ENCODE results near the gene SLTM. TPM values are rescaled to one million over a fixed set of nuclear protein-coding genes. Genes with fewer than 3 reads are reported as not detected.
"Not testable (repeated sequence)": the region's sequence is repeated elsewhere in the genome, so short reads cannot be mapped to it uniquely, and the experiment has no call there.

The SLTM gene
- total RNA-seq, 1 donor from 2014 or later = 45.0 TPM

GRCh38 chr15:58886921-58887320, 46.6 kb downstream of the SLTM start:
- intact Hi-C loops (cut with DNase I) = no loop called here
- ATAC-seq (ENCODE audit: poor library complexity) = no peak
- no peak for DNase-seq

DNA sequence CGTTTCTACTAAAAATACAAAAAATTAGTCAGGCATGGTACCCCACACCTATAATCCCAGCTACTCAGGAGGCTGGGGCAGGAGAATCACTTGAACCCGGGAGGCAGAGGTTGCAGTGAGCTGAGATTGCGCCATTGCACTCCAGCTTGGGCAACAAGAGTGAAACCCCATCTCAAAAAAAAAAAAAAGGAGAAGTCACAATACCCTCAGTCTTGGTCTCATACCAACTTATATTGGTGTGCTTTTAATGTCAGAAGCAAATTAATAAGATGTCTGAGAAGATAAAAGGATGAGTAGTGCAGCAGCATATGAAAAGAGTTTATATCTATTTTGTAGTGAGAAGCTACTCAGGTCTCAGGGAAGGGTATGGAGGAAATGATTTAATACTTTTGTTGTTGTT, 49.6 kb downstream of the SLTM start:
- intact Hi-C loops (cut with DNase I); DNase-seq; ATAC-seq (ENCODE audit: poor library complexity): not testable (repeated sequence)

DNA sequence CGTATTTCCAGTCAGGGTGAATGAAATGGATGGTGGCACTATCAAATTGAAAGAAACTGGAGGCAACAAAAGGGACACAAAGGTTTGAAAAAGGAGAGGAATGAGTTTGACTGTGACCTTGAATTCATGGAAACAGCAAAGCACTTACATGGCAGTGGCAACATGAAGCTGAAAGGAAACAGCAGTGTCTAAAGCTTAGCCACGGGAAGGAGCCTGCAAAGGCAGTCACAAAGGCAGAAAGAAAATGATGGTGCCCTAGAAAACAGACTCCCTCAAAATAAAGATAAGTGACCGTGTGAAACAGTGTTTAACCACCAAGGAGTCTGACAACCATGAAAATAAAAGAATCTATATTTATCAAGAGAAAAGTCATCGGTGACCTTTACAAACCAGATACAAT, 51.2 kb downstream of the SLTM start:
- ATAC-seq (ENCODE audit: poor library complexity) (no peak), DNase-seq (no peak)
- intact Hi-C loops (cut with DNase I) = no loop called here

DNA sequence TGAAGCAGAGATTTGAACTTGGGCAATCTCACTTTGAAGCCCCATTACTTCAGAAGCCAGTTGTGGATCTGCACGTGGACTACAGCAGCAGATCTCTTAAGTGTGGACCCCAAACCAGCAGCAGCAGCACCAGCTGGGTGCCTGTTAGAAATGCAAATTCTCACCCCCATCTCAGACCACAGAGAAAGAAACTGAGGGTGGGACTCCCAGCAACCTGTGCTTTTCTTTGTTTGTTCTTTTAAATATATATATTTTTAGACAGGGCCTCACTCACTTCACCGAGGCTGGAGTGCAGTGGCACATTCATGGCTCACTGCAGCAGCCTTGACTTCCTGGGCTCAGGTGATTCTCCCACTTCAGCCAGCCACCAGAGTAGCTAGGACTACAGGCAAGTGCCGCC, 53.2 kb downstream of the SLTM start:
- no peak for DNase-seq
- ATAC-seq (ENCODE audit: poor library complexity) = no peak
- intact Hi-C loops (cut with DNase I) = no loop called here

- intact Hi-C loops (cut with DNase I) = no loop called here
- DNase-seq (no peak), ATAC-seq (ENCODE audit: poor library complexity) (no peak)
These were observed 55.3 kb downstream of the SLTM start for GRCh38 chr15:58877999-58878825.

GRCh38 chr15:58876306-58877106, 57.0 kb downstream of the SLTM start:
- intact Hi-C loops (cut with DNase I) = no loop called here
- ATAC-seq (ENCODE audit: poor library complexity) (no peak), DNase-seq (no peak)

DNA sequence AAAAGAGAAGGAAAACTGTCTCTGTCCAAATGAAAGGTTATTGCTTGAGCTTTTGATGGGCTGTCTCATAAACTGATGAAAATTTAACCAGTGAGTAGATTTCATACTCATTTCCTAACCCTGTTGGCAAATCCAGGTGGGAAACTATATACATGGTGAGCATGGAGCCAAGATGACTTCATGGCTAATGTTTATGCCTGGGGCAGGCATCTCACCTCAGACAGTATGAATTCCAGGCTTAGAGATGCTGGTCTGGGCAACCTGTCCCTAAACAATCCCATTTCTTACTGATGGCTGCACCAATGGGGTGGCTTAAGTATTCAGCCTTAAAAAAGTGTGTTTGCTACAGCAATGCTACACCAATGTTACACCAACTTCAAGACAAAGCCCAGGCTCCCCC, 58.1 kb downstream of the SLTM start:
- DNase-seq (no peak), ATAC-seq (ENCODE audit: poor library complexity) (no peak)
- intact Hi-C loops (cut with DNase I) = no loop called here

DNA sequence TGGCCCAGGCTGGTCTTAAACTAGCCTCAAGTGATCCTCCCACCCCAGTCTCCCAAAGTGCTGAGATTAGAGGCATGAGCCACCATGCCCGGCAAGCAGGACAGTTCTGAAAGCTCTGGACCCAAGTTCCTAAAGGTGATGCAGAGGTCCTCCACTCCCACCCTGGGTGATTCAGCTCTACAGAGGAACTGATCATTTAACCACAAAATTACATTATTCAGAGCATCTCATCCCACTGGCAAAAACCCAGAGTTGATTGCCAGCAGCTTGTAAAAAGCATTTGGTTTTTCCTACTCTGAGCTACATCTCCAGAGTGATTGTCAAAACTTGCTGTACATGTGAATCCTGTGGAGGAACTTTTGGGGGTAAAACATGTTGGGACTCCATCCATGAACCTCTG, 60.2 kb downstream of the SLTM start:
- ATAC-seq (ENCODE audit: poor library complexity) (no peak), DNase-seq (no peak)
- intact Hi-C loops (cut with DNase I) = no loop called here

GRCh38 chr15:58870451-58870850, 63.0 kb downstream of the SLTM start:
- DNase-seq = no peak
- no peak for ATAC-seq (ENCODE audit: poor library complexity)
- intact Hi-C loops (cut with DNase I) = no loop called here

DNA sequence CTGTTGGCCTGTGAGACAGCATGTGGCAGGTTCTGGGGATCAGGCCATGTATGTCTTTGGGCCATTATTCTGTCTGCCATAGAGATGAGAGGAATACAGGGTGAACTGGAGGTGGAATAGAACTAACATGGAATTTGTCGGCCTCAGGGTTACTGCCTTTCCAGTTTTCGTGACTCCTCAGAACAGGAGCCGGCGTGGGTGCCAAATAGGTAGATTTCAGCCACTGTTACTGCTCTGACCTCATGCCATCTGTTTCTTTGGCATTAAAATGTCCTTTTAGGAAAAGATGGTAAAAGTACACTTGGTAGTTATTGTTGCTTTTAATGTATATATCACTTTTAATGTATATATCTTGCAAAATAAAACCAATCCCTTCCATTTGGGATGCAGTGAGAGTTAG, 65.6 kb downstream of the SLTM start:
- intact Hi-C loops (cut with DNase I) = no loop called here
- no peak for DNase-seq
- ATAC-seq (ENCODE audit: poor library complexity) = no peak

DNA sequence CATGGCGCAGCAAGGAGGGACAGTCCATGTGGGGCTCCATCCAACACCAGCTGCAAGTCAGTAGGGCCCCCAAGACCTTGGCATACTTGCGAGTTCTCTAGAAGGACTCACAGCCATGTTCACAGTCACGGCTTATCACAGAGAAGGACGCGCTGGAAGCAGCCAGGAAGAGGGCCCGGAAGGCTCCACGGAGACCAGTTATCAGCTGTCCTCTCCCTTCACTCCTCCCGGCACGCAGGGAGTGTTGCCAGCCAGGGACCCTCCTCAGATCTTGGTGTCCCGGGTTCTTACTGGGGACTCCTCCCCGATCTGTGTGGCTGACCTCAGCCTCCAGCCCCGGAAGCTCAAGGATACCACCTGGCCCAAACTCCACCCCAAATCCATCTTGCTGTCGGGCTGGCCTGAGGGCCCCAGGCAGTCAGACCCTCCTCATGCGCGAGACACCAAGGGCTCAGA, 68.0 kb downstream of the SLTM start:
- peak; percentile 60 for ATAC-seq (ENCODE audit: poor library complexity)
- no peak for DNase-seq
- intact Hi-C loops (cut with DNase I) = no loop called here

- ATAC-seq (ENCODE audit: poor library complexity) (peak; percentile 81), DNase-seq (peak; percentile 63)
- intact Hi-C loops (cut with DNase I) = no loop called here
These were observed 68.7 kb downstream of the SLTM start for GRCh38 chr15:58864602-58865424.

- no peak for DNase-seq
- intact Hi-C loops (cut with DNase I) = no loop called here
- ATAC-seq (ENCODE audit: poor library complexity) = no peak
These were observed 71.2 kb downstream of the SLTM start for GRCh38 chr15:58862326-58862725.

DNA sequence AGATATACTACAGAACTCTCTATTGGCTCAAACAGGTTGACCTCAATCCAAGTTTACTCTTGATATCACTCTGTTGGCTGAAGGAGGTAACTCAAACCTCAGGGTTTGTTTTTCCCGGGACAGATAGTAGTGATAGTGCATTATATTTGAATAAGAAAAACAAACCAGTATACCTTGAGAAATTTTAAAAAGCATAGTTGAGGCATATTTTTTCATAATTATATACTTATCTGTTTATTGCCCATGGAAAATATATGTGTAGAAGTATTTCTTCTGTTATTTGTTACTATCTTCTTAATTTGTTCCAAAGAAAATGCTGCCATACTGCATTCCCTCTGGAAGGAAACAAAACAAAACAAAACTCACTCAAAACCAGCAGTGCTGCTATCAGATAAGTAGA, 76.9 kb downstream of the SLTM start:
- ATAC-seq (ENCODE audit: poor library complexity); DNase-seq; intact Hi-C loops (cut with DNase I): not testable (repeated sequence)

GRCh38 chr15:58856086-58856485, 77.4 kb downstream of the SLTM start:
- no peak for ATAC-seq (ENCODE audit: poor library complexity)
- intact Hi-C loops (cut with DNase I) = no loop called here
- no peak for DNase-seq

GRCh38 chr15:58854593-58854992, 78.9 kb downstream of the SLTM start:
- ATAC-seq (ENCODE audit: poor library complexity) (no peak), DNase-seq (no peak)
- intact Hi-C loops (cut with DNase I) = no loop called here

GRCh38 chr15:58852347-58852746, 81.1 kb downstream of the SLTM start:
- ATAC-seq (ENCODE audit: poor library complexity) (no peak), DNase-seq (no peak)
- intact Hi-C loops (cut with DNase I) = no loop called here

DNA sequence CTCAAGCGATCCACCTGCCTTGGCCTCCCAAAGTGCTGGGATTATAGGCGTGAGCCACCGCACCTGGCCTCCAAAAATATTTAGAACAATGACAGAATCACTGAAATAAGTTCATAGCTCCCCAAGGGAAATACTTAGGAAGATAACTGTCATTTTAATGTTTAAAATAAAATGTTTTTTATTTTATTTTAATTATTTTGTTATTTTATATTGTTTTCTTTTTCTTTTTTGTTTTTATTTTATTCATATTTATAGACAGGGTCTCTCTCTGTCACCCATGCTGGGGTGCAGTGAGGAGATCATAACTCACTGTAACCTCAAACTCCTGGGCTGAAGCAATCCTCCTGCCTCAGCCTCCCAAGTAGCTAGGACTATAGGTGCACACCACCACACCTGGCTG, 82.3 kb downstream of the SLTM start:
- ATAC-seq (ENCODE audit: poor library complexity); DNase-seq; intact Hi-C loops (cut with DNase I): not testable (repeated sequence)

DNA sequence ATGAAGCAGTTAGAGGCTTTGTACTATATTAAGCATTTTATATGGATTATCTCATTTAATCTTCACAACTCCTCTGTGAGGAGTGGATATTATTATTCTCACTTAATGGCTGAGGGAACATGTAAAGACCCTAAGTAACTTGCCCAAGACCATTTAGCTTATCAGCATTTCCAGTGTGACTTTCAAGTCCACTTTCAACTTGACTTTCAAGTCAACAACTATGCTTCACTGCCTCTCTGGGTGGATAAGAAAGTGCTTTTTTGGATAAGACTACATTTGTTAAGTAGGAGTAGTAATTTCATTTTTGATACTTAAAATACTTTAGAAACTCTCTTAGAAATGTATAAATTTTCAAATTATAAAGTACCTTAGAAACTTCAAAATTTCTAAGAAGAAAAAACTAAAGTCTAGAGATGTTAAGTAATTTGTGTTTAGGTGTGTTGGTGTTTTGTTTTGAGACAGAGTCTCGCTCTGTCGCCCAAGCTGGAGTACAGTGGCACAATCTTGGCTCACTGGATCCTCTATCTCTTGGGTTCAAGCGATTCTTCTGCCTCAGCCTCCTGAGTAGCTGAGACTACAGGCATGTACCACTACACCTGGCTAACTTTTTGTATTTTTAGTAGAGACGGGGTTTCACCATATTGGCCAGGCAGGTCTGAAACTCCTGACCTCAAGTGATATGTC, 90.6 kb downstream of the SLTM start:
- ATAC-seq (ENCODE audit: poor library complexity) = no peak
- intact Hi-C loops (cut with DNase I) = no loop called here
- DNase-seq = no peak

Data from Right ventricle myocardium superior (tissue), 1 donor.